GM12874 (cell line): Measurements from ENCODE around the gene HTATIP2.

Source experiments
- CTCF ChIP-seq: IDR thresholded peaks from 2 replicates; pipeline ENCODE4 v1.5.1; 2011; ENCODE audit warnings: low read depth, mild to moderate bottlenecking, control low read depth, low read length, moderate library complexity; ENCODE audit not compliant: insufficient read depth

HTATIP2 gene

GRCh38 chr11:20399498-20399897 lies 36.0 kb downstream of the HTATIP2 start:
- TF ChIP-seq CTCF = no peak

GRCh38 chr11:20403059-20403458 lies 39.5 kb downstream of the HTATIP2 start:
- TF ChIP-seq CTCF = no peak

- TF ChIP-seq CTCF = no peak
Observed at GRCh38 chr11:20406484-20406883, 43.0 kb downstream of the HTATIP2 start.

- no peak for TF ChIP-seq CTCF
Observed at GRCh38 chr11:20407344-20407743, 43.8 kb downstream of the HTATIP2 start.

- TF ChIP-seq CTCF = no peak
Observed at GRCh38 chr11:20415432-20415831, 51.9 kb downstream of the HTATIP2 start.

GRCh38 chr11:20417771-20418170 lies 54.3 kb downstream of the HTATIP2 start:
- no peak for TF ChIP-seq CTCF

- TF ChIP-seq CTCF = no peak
Observed at GRCh38 chr11:20421946-20422345, 58.4 kb downstream of the HTATIP2 start.

GRCh38 chr11:20429216-20429615 lies 65.7 kb downstream of the HTATIP2 start:
- no peak for TF ChIP-seq CTCF
